ENCODE measurements around the gene ALDH4A1.
"Not testable (repeated sequence)": the region's sequence is repeated elsewhere in the genome, so short reads cannot be mapped to it uniquely, and the experiment has no call there.

Gene ALDH4A1

DNA sequence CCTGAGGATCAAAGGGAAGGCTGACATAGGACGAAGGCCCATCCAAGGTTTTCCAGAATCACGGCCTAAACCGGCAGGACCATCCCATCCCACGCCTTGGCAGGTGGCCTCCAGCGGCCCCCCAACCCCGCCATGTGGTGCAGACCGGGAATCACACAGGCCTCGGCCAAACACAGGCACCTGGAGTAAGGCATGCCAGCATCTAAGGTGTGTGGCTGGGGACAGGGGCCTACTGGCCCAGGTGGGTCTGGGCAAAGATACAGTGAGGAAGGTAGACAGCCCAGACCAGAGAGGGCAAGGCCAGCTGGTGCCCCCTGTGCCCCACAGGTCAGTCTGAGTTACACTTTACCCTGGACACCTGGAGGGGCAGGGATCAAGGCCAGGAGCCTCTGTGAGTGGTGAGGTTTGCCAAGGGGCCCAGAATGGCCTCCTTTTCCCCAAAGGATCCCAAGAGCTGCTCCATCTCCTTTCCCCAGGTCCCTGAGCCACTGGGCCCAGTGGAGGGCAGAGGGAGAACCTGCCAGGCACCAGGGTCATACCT lies 30.2 kb downstream of the ALDH4A1 start:
- no peak overlapping the region for H3K4me3 ChIP-seq (ENCODE audit: low read depth in 1 of 2, low read length in 1 of 2)
- TF ChIP-seq, protein P1, sequence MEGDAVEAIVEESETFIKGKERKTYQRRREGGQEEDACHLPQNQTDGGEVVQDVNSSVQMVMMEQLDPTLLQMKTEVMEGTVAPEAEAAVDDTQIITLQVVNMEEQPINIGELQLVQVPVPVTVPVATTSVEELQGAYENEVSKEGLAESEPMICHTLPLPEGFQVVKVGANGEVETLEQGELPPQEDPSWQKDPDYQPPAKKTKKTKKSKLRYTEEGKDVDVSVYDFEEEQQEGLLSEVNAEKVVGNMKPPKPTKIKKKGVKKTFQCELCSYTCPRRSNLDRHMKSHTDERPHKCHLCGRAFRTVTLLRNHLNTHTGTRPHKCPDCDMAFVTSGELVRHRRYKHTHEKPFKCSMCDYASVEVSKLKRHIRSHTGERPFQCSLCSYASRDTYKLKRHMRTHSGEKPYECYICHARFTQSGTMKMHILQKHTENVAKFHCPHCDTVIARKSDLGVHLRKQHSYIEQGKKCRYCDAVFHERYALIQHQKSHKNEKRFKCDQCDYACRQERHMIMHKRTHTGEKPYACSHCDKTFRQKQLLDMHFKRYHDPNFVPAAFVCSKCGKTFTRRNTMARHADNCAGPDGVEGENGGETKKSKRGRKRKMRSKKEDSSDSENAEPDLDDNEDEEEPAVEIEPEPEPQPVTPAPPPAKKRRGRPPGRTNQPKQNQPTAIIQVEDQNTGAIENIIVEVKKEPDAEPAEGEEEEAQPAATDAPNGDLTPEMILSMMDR (IDR thresholded peaks at IDR 0.05) = no peak
- peaks cover 46% of the 10 kb centered on the region for H3K36me3 ChIP-seq
- H3K27ac ChIP-seq = no peak overlapping the region
- no peaks in the 10 kb centered on the region for H3K27me3 ChIP-seq
- H3K4me1 ChIP-seq (ENCODE audit: control insufficient read depth in 1 of 2, insufficient read depth in 1 of 2, low read depth in 1 of 2, low read length in 1 of 2) = no peaks in the 10 kb centered on the region
- no peaks in the 10 kb centered on the region for H3K9me3 ChIP-seq

DNA sequence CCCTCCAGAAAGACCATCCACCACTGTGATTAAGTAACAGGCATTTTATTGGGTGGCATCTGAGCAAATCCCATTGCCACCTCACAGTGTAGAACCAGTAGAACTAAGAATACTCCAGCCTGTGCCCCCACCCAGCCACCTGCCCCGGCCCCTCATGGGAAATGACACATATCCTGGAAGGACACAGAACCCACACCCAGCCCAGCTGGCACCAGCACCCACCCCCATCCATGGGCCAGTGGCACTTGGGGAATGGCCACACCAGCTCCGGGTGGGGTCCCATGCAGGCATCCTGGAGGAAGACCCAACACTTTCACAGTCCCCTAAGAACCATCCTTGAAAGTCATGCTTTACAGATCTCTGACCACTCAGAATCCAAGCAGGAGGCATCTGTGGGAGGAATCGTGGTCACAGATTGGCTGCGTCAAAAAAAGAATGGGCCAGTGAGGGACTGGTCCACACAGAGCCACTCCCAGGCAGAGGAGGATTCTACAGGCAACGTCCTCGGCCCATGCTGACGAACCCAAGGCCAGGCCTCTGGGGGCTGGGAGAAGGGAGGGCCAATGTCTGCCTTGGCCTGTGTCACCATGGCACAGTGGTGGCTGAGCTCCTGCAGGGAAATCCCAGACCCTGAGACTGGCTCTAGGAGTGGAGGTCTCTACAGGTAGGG lies 30.8 kb downstream of the ALDH4A1 start:
- Histone ChIP-seq H3K4me1 (ENCODE audit: control insufficient read depth in 1 of 2, insufficient read depth in 1 of 2, low read depth in 1 of 2, low read length in 1 of 2) (no peaks in the 10 kb centered on the region), H3K27me3 (no peaks in the 10 kb centered on the region), H3K4me3 (ENCODE audit: low read depth in 1 of 2, low read length in 1 of 2) (no peak overlapping the region), H3K9me3 (no peaks in the 10 kb centered on the region), H3K27ac (no peak overlapping the region), H3K36me3 (peaks cover 41% of the 10 kb centered on the region)
- TF ChIP-seq, protein P1 (IDR thresholded peaks at IDR 0.05) = no peak

DNA sequence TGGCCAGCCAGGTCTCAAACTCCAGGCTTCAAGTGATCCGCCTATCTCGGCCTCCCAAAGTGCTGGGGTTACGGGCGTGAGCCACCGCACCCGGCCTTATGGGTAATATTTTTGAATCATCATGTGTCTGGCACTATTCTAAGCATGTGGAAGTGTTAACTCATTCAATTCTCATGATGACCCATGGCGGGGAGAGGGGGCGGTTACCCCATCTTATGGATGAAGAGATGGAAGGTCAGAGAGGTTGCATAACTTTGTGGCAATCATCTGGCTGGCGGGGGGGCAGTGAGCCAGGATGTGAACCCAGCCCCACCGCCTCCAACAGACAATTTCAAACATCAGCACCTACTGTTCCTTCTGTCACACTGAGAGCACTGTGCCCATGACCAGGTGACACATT lies 31.4 kb downstream of the ALDH4A1 start:
- Histone ChIP-seq H3K9me3 (no peaks in the 10 kb centered on the region), H3K4me3 (ENCODE audit: low read depth in 1 of 2, low read length in 1 of 2) (no peak overlapping the region), H3K27me3 (peaks cover under 1% of the 10 kb centered on the region), H3K27ac (no peak overlapping the region), H3K4me1 (ENCODE audit: control insufficient read depth in 1 of 2, insufficient read depth in 1 of 2, low read depth in 1 of 2, low read length in 1 of 2) (no peaks in the 10 kb centered on the region), H3K36me3 (peaks cover 35% of the 10 kb centered on the region)
- TF ChIP-seq, protein P1 (IDR thresholded peaks at IDR 0.05) = no peak

DNA sequence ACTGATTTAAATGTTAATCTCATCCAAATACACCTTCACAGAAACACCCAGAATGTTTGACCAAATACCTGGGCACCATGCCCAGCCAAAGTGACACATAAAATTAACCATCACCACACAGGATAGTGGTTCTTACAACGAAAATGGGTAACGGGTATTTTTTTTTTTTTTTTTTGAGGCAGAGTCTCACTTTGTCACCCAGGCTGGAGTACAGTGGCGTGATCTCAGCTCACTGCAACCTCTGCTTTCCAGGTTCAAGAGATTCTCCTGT lies 31.8 kb downstream of the ALDH4A1 start:
- H3K4me3 ChIP-seq (ENCODE audit: low read depth in 1 of 2, low read length in 1 of 2); H3K4me1 ChIP-seq (ENCODE audit: control insufficient read depth in 1 of 2, insufficient read depth in 1 of 2, low read depth in 1 of 2, low read length in 1 of 2); H3K27me3 ChIP-seq; H3K9me3 ChIP-seq; H3K27ac ChIP-seq: not testable (repeated sequence)
- H3K36me3 ChIP-seq = peaks cover 31% of the 10 kb centered on the region

DNA sequence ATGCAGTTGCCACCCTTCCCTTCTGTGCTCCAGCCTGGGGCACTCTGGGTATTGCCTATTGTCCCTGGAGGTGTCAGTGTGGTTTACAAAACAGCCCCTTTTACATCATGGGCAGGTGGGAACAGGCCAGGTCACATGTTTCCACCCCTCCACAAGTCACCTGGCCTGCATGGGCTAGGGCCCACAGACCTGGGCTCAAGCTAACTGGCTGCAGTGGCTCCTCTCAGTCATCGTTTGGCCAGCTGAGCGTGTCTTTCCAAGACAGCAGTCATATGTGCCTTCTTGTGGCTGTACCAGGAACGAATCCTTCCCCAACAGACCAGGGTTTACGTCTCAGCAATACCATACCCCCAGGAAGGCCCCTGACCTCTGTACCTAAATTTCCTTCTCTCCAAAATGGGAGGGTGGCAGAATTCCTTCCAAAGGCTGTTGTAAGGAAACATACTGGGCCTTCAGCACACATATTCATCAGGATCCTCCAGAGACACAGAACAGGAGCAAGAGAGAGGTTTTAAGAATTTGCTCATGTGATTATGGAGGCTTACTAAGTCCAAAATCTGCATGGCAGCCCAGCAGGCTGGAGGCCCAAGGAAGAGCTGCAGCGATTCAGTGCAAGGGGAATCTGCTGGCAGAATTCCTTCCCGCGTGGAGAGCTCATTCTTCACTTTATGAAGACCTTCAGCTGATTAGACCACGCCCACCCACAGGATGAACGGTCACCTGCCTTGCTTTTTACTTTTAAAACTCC lies 32.3 kb downstream of the ALDH4A1 start:
- Histone ChIP-seq H3K36me3 (peaks cover 31% of the 10 kb centered on the region), H3K27me3 (peaks cover 10% of the 10 kb centered on the region), H3K27ac (no peak overlapping the region), H3K4me3 (ENCODE audit: low read depth in 1 of 2, low read length in 1 of 2) (no peak overlapping the region), H3K4me1 (ENCODE audit: control insufficient read depth in 1 of 2, insufficient read depth in 1 of 2, low read depth in 1 of 2, low read length in 1 of 2) (no peaks in the 10 kb centered on the region), H3K9me3 (no peaks in the 10 kb centered on the region)
- TF ChIP-seq, protein P1 (IDR thresholded peaks at IDR 0.05) = no peak

DNA sequence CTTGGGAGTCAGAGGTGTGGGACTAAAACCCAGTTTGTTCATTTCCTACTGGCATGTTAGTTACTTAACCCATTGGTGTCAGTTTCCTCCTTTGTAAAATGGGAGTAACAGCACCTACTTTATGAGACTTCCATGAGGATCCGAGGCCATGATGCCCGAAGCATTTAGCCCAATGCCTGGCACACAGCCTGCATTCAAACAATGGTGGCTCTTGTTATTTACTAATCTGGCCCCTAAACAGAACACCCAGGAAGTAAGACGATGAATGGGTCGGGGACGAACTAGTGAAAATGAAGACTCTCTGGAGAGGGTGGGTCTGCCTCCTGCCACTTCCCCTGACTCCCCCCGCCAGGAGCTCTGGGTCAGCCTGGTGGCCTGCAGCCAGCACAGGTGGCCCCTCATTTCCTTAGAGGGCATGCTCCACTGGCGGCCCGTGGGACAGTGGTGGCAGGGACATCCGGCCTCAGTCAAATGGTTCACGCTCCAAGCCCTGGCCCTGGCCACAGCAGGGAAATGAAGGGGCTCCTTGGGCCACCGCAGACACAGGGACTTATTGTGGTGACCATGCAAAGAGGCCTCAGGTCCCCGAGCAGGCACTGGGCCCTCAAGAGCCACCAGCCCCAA lies 33.4 kb downstream of the ALDH4A1 start:
- H3K4me1 ChIP-seq (ENCODE audit: control insufficient read depth in 1 of 2, insufficient read depth in 1 of 2, low read depth in 1 of 2, low read length in 1 of 2) = no peaks in the 10 kb centered on the region

More for the DNA sequence above, 33.4 kb downstream of the ALDH4A1 start:
- H3K4me3 ChIP-seq (ENCODE audit: low read depth in 1 of 2, low read length in 1 of 2) = no peak overlapping the region
- peaks cover 26% of the 10 kb centered on the region for H3K36me3 ChIP-seq
- TF ChIP-seq, protein P1 (IDR thresholded peaks at IDR 0.05) = no peak
- H3K9me3 ChIP-seq = no peaks in the 10 kb centered on the region
- H3K27me3 ChIP-seq = peaks cover 16% of the 10 kb centered on the region
- H3K27ac ChIP-seq = no peak overlapping the region
